Trophoblast cell (in vitro differentiated cells and primary cell): ENCODE measurements around the gene PARP3.

Experiments
- DNase-seq, 2 donors: peaks; one replicate each; pipeline ENCODE4 v3.0.0-alpha.2; 2016
- H2AFZ ChIP-seq: 2 replicates; pipeline ENCODE4 v1.6.1; 2013; ENCODE audit warnings: low read length, moderate library complexity, mild to moderate bottlenecking; ENCODE audit not compliant: insufficient read depth, poor library complexity
- H2AK5ac ChIP-seq: 2 replicates; pipeline ENCODE4 v1.6.1; 2013; ENCODE audit warnings: mild to moderate bottlenecking, low read length
- H2BK120ac ChIP-seq: 2 replicates; pipeline ENCODE4 v1.6.1; 2013; ENCODE audit warnings: low read length, mild to moderate bottlenecking, moderate library complexity; ENCODE audit not compliant: insufficient read depth, poor library complexity
- H2BK12ac ChIP-seq: 2 replicates; pipeline ENCODE4 v1.6.1; 2013; ENCODE audit warnings: mild to moderate bottlenecking, low read length, moderate library complexity
- H2BK5ac ChIP-seq: 2 replicates; pipeline ENCODE4 v1.6.1; 2013; ENCODE audit warnings: low read length, low read depth, moderate library complexity, mild to moderate bottlenecking; ENCODE audit not compliant: poor library complexity
- H3K14ac ChIP-seq: 2 replicates; pipeline ENCODE4 v1.6.1; 2013; ENCODE audit warnings: mild to moderate bottlenecking, low read length
- H3K18ac ChIP-seq: 2 replicates; pipeline ENCODE4 v1.6.1; 2013; ENCODE audit warnings: mild to moderate bottlenecking, low read length
- H3K23ac ChIP-seq: 2 replicates; pipeline ENCODE4 v1.6.1; 2013; ENCODE audit warnings: low read length
- H3K27ac ChIP-seq: 2 replicates; pipeline ENCODE4 v1.5.1; 2013; ENCODE audit warnings: low read depth, mild to moderate bottlenecking, inconsistent platforms, low read length, moderate library complexity
- H3K27me3 ChIP-seq: 2 replicates; pipeline ENCODE4 v1.6.1; 2013; ENCODE audit warnings: inconsistent platforms, mild to moderate bottlenecking, low read length, moderate library complexity; ENCODE audit not compliant: insufficient read depth
- H3K36me3 ChIP-seq, 2 experiments: 1 replicate in 1 of 2; 2 replicates in 1 of 2; pipeline ENCODE4 v1.6.1; 2013; ENCODE audit warnings: low read length in 2 of 2, mild to moderate bottlenecking in 2 of 2, moderate library complexity in 1 of 2; ENCODE audit not compliant: insufficient read depth in 2 of 2, control insufficient read depth in 1 of 2
- H3K4ac ChIP-seq: 2 replicates; pipeline ENCODE4 v1.6.1; 2013; ENCODE audit warnings: low read depth, mild to moderate bottlenecking, low read length, moderate library complexity
- H3K4me1 ChIP-seq, 2 experiments: 1 replicate in 1 of 2; 2 replicates in 1 of 2; pipeline ENCODE4 v1.6.1; 2013; ENCODE audit warnings: low read length in 2 of 2, mild to moderate bottlenecking in 2 of 2, moderate library complexity in 1 of 2; ENCODE audit not compliant: insufficient read depth in 2 of 2, control insufficient read depth in 1 of 2
- H3K4me2 ChIP-seq: 2 replicates; pipeline ENCODE4 v1.6.1; 2013; ENCODE audit warnings: inconsistent platforms, mild to moderate bottlenecking, low read length, moderate library complexity
- H3K4me3 ChIP-seq: 2 replicates; pipeline ENCODE4 v1.5.1; 2013; ENCODE audit warnings: mild to moderate bottlenecking, low read depth, low read length, inconsistent platforms
- H3K79me1 ChIP-seq: one replicate; pipeline ENCODE4 v1.6.1; 2013; ENCODE audit warnings: low read length
- H3K79me2 ChIP-seq: 2 replicates; pipeline ENCODE4 v1.6.1; 2013; ENCODE audit warnings: low read length, mild to moderate bottlenecking; ENCODE audit not compliant: control insufficient read depth, insufficient read depth, poor library complexity
- H3K9ac ChIP-seq: 2 replicates; pipeline ENCODE4 v1.6.1; 2013; ENCODE audit warnings: mild to moderate bottlenecking, low read length
- H3K9me3 ChIP-seq: 2 replicates; pipeline ENCODE4 v1.6.1; 2013; ENCODE audit warnings: low read depth, mild to moderate bottlenecking, control low read depth, inconsistent platforms, low read length; ENCODE audit not compliant: insufficient read depth
- H4K12ac ChIP-seq: 2 replicates; pipeline ENCODE4 v1.6.1; 2013; ENCODE audit warnings: low read depth, mild to moderate bottlenecking, low read length, moderate library complexity
- H4K8ac ChIP-seq: 2 replicates; pipeline ENCODE4 v1.6.1; 2013; ENCODE audit warnings: low read depth, mild to moderate bottlenecking, low read length, moderate library complexity
- H4K91ac ChIP-seq: one replicate; pipeline ENCODE4 v1.6.1; 2013; ENCODE audit warnings: low read depth, mild to moderate bottlenecking, low read length, moderate library complexity
- WGBS: extraction: QIAGEN DNeasy Blood & Tissue Kit; methylation state at CpG from one replicate; pipeline ENCODE4 v1.1.7; 2013; ENCODE audit warnings: missing lambda C conversion rate; ENCODE audit not compliant: insufficient read length, insufficient coverage; ENCODE audit errors: extremely low coverage; 5-methylcytosine and 5-hydroxymethylcytosine counted together

PARP3 gene

DNA sequence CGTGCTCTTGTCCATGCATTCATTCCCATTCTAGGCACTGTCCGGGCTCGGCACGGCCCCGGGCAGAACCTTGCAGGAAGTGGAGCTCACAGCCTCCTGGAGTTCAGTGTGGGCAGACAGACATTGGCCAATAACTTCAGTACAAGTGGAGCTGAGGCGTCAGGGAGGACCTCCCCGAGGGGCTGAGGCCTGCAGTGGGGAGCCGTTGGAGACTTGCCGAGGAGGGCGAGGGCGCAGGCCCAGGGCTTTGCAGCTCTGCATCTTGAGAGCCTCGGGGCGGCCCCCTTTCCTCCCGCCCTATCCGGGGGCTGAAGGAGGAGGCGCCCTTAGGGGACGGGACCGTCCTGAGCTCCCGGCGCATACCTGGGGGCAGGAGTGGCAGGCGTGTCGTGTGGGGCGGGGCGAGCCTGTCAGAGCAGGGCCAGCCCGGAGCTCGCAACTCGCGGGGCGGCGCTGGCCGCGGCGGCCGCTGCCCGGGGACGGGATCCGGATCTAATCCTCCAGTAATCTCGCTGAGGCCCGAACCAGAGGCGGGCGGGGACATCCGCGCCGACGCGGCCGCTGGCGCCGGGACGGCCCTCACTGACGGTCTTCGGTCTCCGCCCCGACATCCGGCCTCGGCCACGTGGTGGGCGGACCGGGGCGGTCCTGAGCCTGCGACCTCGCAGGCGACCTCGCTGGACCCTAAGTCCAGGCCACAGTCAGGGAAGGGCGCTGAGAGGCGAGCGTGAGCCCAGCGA is 40.8 kb downstream of the PARP3 start, which contains the start of gene ACY1:
TSS of gene ACY1 (plus strand) at position 698 of the 740 bp plus-strand sequence. CDS start 530 bp downstream, outside the sequence.
- H3K23ac ChIP-seq, result no peak within 1 kb of the TSS
- H3K79me1 ChIP-seq, result peaks cover 15% of the 10 kb centered on the region
- H3K9me3 ChIP-seq, result peaks cover 3% of the 10 kb centered on the region
- peak within 1 kb of the TSS; percentile 85 for H3K27ac ChIP-seq
- peaks cover 2% of the 10 kb centered on the region for H3K79me2 ChIP-seq
- WGBS, result no CpG with 5 or more reads among the region's 68 CpGs
- H3K4me2 ChIP-seq, result peak within 1 kb of the TSS; percentile 58
- H4K8ac ChIP-seq, result peak within 1 kb of the TSS; percentile 80
- peak within 1 kb of the TSS; percentile 51 for H3K18ac ChIP-seq
- H3K4me1 ChIP-seq, result peaks cover 7 to 9% of the 10 kb centered on the region in 2 experiments
- peak; percentile 80 to 81 for DNase-seq
- no peak within 1 kb of the TSS for H3K4ac ChIP-seq
- H4K91ac ChIP-seq, result peak within 1 kb of the TSS; percentile 58
- H2BK12ac ChIP-seq, result peak within 1 kb of the TSS; percentile 29
- H2AK5ac ChIP-seq, result peak within 1 kb of the TSS; percentile 14
- peak within 1 kb of the TSS; percentile 13 for H2BK5ac ChIP-seq
- H3K14ac ChIP-seq, result peak within 1 kb of the TSS; percentile 42
- H3K4me3 ChIP-seq, result peak within 1 kb of the TSS; percentile 72
- peak within 1 kb of the TSS; percentile 21 for H4K12ac ChIP-seq
- no peaks in the 10 kb centered on the region for H3K27me3 ChIP-seq
- H3K36me3 ChIP-seq, result no peaks in the 10 kb centered on the region
- peak within 1 kb of the TSS; percentile 61 for H2BK120ac ChIP-seq
- H2AFZ ChIP-seq, result peak within 1 kb of the TSS; percentile 46
- peak within 1 kb of the TSS; percentile 64 for H3K9ac ChIP-seq

- Histone ChIP-seq H3K4me2 (peak overlapping the region; percentile 58), H2BK12ac (peak overlapping the region; percentile 29), H3K27me3 (no peaks in the 10 kb centered on the region), H3K36me3 (no peaks in the 10 kb centered on the region), H3K27ac (peak overlapping the region; percentile 85), H3K23ac (no peak overlapping the region), H3K79me1 (peaks cover 15% of the 10 kb centered on the region), H2BK120ac (peak overlapping the region; percentile 61), H3K18ac (peak overlapping the region; percentile 51), H3K9ac (peak overlapping the region; percentile 64), H2AFZ (peak overlapping the region; percentile 46), H3K79me2 (peaks cover 2% of the 10 kb centered on the region), H3K14ac (peak overlapping the region; percentile 42), H4K91ac (peak overlapping the region; percentile 58), H3K4me3 (peak overlapping the region; percentile 72), H3K9me3 (peaks cover 3% of the 10 kb centered on the region), H2AK5ac (peak overlapping the region; percentile 14), H4K8ac (peak overlapping the region; percentile 80), H2BK5ac (peak overlapping the region; percentile 13), H3K4me1 (peaks cover 7 to 9% of the 10 kb centered on the region in 2 experiments), H3K4ac (no peak overlapping the region), H4K12ac (peak overlapping the region; percentile 21)
- DNase-seq, result no peak
- WGBS, result no CpG with 5 or more reads among the region's 22 CpGs
Observed at GRCh38 chr3:51983578-51984268, 41.6 kb downstream of the PARP3 start.

DNA sequence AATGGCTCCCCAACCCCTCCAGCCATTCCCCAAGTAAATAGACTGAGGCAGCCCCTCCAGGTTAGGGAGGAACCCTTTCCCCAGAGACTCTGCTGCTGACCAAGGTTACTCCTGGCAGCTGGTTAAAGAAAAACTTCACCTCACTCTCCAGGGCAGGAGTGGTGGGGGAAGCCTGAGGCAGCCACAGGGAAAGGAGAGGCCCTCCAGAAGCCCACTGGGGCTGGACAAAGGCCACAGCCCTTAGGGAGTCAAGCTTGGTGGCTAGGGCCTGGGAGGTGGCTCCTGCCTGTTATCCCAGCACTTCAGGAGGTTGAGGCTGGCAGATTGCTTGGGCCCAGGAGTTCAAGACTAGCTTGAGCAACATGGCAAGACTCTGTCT is 42.1 kb downstream of the PARP3 start:
- no peak overlapping the region for H2BK5ac ChIP-seq
- no peak for DNase-seq
- H3K4ac ChIP-seq, result no peak overlapping the region

DNA sequence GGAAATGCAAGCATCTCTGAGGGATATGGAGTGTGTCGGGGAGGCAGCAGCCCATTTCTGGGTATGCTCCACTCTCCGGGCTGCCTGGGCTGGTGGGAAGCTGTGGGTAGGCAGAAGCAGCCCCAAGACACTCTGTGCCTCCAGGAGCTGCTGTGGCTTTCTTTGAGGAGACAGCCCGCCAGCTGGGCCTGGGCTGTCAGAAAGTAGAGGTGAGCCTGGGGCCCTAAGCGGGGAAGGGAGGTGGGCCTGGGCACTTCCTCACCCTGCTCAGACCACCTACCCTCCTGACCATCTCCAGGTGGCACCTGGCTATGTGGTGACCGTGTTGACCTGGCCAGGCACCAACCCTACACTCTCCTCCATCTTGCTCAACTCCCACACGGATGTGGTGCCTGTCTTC is 42.9 kb downstream of the PARP3 start:
- DNase-seq, result no peak
- no peak overlapping the region for H3K27ac ChIP-seq
- H4K12ac ChIP-seq, result no peak overlapping the region
- H4K8ac ChIP-seq, result no peak overlapping the region
- no peak overlapping the region for H2BK12ac ChIP-seq
- H3K79me1 ChIP-seq, result peaks cover 15% of the 10 kb centered on the region
- no peak overlapping the region for H3K18ac ChIP-seq
- H3K79me2 ChIP-seq, result peaks cover 2% of the 10 kb centered on the region
- no peak overlapping the region for H3K9ac ChIP-seq
- H2AFZ ChIP-seq, result no peak overlapping the region
- H3K9me3 ChIP-seq, result peaks cover 3% of the 10 kb centered on the region
- H3K23ac ChIP-seq, result no peak overlapping the region
- H3K4me2 ChIP-seq, result no peak overlapping the region
- no peak overlapping the region for H3K4ac ChIP-seq
- no peak overlapping the region for H2BK120ac ChIP-seq
- H3K4me1 ChIP-seq, result peaks cover 7 to 9% of the 10 kb centered on the region in 2 experiments
- no peaks in the 10 kb centered on the region for H3K27me3 ChIP-seq
- no peak overlapping the region for H3K14ac ChIP-seq
- no peak overlapping the region for H2BK5ac ChIP-seq
- no peak overlapping the region for H2AK5ac ChIP-seq
- no peak overlapping the region for H3K4me3 ChIP-seq
- H3K36me3 ChIP-seq, result peaks cover 0 to 2% of the 10 kb centered on the region in 2 experiments
- no CpG with 5 or more reads among the region's 6 CpGs for WGBS
- H4K91ac ChIP-seq, result no peak overlapping the region

More for the DNA sequence above, 42.1 kb downstream of the PARP3 start:
- Histone ChIP-seq H3K79me2 (peaks cover 2% of the 10 kb centered on the region), H3K79me1 (peaks cover 15% of the 10 kb centered on the region), H3K27ac (no peak overlapping the region), H3K18ac (no peak overlapping the region), H3K9me3 (peaks cover 3% of the 10 kb centered on the region), H2BK12ac (no peak overlapping the region), H3K4me1 (peaks cover 7 to 9% of the 10 kb centered on the region in 2 experiments), H3K9ac (no peak overlapping the region), H4K12ac (no peak overlapping the region), H2AFZ (no peak overlapping the region), H2BK120ac (no peak overlapping the region), H2AK5ac (no peak overlapping the region), H3K23ac (no peak overlapping the region), H3K36me3 (no peaks in the 10 kb centered on the region), H3K4me3 (no peak overlapping the region), H3K4me2 (no peak overlapping the region), H3K14ac (no peak overlapping the region), H3K27me3 (no peaks in the 10 kb centered on the region), H4K91ac (no peak overlapping the region), H4K8ac (no peak overlapping the region)
